ENCODE measurements around the gene CNTRL. TPM values are rescaled to one million over a fixed set of nuclear protein-coding genes. Genes with fewer than 3 reads are reported as not detected.

Gene CNTRL
- total RNA-seq, 1 experiment from 2014 or later = 11.2 TPM

DNA sequence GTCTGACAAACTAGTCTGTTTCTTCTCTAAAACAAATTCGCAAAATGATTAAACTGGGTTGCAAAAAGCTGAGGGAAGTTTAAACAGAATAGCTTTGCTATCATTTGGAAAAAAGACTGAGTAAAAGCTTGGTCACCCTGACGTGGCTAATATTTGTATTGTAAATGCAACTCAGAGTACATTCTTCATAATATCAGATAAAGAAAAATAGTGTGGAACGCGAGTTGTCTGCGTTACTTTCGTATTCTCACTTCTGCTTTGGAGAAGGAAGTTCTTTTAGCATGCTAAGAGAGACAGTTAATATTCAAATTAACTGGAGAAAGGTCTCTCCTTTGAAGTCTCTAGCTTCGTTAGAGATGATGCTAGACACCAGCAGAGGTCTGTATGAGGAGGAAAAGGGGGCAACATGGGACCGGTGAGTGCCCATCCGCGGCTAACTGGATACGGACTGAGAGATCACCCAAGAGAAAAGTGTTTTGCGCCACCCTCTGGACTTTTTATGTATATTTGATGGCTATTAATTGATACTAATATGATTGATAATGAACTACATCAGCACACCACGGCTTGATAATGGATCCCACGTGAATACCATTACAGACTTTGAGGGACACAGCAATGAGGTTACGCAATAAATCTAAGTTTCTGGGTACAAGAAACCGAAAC lies 2.9 kb upstream of the CNTRL start:
- no TSS peak for BruUV-seq (replicated peaks)

GRCh38 chr9:121073038-121073437 lies 1.7 kb upstream of the CNTRL start:
- DNase-seq = no peak
- intact Hi-C loops (cut with micrococcal nuclease; ENCODE audit: unreplicated experiment) = no loop called here
- Mint-ChIP-seq H3K4me1 (ENCODE audit: low read depth, unreplicated experiment) (peaks cover 24% of the 10 kb centered on the region), H3K27ac (ENCODE audit: unreplicated experiment) (no peak overlapping the region), H3K9me3 (ENCODE audit: low read depth, unreplicated experiment) (no peaks in the 10 kb centered on the region), H3K36me3 (ENCODE audit: insufficient read depth, unreplicated experiment) (peaks cover 19% of the 10 kb centered on the region), H3K27me3 (ENCODE audit: unreplicated experiment) (no peaks in the 10 kb centered on the region), H3K4me3 (ENCODE audit: low read depth, unreplicated experiment) (peak overlapping the region; percentile 88)
- BruUV-seq (replicated peaks) = no TSS peak
- CTCF ChIA-PET = interaction anchor here (0.7 to 0.9 kb wide), 4 partner anchors 23 to 188 kb away, joined by 3 to 10 read pairs (median 5); no protein-coding TSS in a partner anchor
- no peak for TF ChIP-seq CTCF (IDR thresholded peaks at IDR 0.05; ENCODE audit: unreplicated experiment)

More for the DNA sequence above, 2.9 kb upstream of the CNTRL start:
- H3K4me1 Mint-ChIP-seq (ENCODE audit: low read depth, unreplicated experiment) = peaks cover 24% of the 10 kb centered on the region
- peaks cover 19% of the 10 kb centered on the region for H3K36me3 Mint-ChIP-seq (ENCODE audit: insufficient read depth, unreplicated experiment)
- no peak overlapping the region for H3K27ac Mint-ChIP-seq (ENCODE audit: unreplicated experiment)
- DNase-seq = peak; percentile 24
- no peaks in the 10 kb centered on the region for H3K27me3 Mint-ChIP-seq (ENCODE audit: unreplicated experiment)
- peak; percentile 12 for TF ChIP-seq CTCF (IDR thresholded peaks at IDR 0.05; ENCODE audit: unreplicated experiment)
- peak overlapping the region; percentile 68 for H3K4me3 Mint-ChIP-seq (ENCODE audit: low read depth, unreplicated experiment)
- H3K9me3 Mint-ChIP-seq (ENCODE audit: low read depth, unreplicated experiment) = peaks cover 2% of the 10 kb centered on the region
- intact Hi-C loops (cut with micrococcal nuclease; ENCODE audit: unreplicated experiment) = no loop called here
- CTCF ChIA-PET = interaction anchor here (0.9 to 1.3 kb wide), 2 partner anchors 49 to 90 kb away, joined by 5 read pairs; no protein-coding TSS in a partner anchor

DNA sequence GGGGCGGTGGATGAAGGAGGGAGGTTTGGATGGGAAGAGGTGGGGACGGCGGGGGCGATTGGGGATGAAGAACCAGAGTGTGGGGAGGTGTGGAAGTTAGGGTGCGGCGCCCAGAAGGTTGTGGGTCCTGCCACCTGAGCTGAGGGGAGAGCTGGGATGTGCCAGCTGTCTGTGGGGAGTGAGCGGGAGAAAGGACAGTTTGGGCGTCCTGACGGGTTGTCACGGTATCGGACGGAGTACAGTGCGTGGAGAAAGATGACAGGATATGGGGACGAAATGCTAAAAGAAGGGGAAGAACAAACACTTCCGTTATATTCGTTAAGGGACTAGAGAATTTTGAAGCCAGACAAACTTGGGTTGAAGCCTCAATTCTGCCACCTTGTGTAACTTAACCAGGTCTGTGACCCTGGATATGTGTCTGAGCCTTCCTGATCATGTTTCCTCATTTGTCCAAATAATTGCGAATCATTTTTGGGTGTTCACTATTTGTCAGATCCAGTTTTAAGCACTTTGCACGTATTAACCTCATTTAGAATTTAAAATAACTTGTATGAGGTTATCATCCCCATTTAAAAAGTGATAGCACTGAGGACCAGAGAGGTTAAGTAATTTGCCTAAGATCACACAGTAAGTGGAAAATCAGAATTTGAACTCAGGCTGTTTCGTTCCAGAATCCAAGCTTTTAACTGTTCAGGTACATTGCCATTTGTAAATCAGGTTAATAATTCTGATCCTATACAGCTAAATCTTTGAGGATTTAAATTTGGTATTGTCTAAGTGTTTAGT lies 689 bp downstream of the CNTRL start:
- Mint-ChIP-seq H3K4me1 (ENCODE audit: low read depth, unreplicated experiment) (peaks cover 24% of the 10 kb centered on the region), H3K27me3 (ENCODE audit: unreplicated experiment) (no peaks in the 10 kb centered on the region), H3K36me3 (ENCODE audit: insufficient read depth, unreplicated experiment) (peaks cover 19% of the 10 kb centered on the region), H3K4me3 (ENCODE audit: low read depth, unreplicated experiment) (peak overlapping the region; percentile 88), H3K9me3 (ENCODE audit: low read depth, unreplicated experiment) (no peaks in the 10 kb centered on the region), H3K27ac (ENCODE audit: unreplicated experiment) (peak overlapping the region; percentile 68)
- no peak for TF ChIP-seq CTCF (IDR thresholded peaks at IDR 0.05; ENCODE audit: unreplicated experiment)
- no peak for DNase-seq
- BruUV-seq (replicated peaks) = TSS peak; percentile 59
- CTCF ChIA-PET = interaction anchor here (1.5 kb wide), 1 partner anchor 94 kb away, joined by 4 read pairs; no protein-coding TSS in a partner anchor
- intact Hi-C loops (cut with micrococcal nuclease; ENCODE audit: unreplicated experiment) = no loop called here

DNA sequence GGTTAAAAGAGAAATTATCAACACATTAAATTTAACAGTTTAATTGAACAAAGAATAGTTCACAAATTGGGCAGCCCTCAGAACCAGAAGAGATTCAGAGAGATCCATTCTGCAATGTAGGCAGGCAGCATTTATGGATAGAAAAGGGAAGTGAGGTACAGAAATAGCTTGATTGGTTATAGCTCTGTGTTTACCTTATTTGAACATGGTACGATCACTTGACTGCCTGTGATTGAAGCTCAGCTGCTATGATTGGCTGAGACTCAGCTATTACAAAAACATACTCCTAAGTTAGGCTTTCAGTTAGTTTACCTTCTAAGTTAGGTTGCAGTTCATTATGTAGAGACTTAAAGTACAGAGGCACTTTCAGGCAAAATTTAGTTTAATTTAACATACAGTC lies 7.3 kb downstream of the CNTRL start:
- H3K9me3 Mint-ChIP-seq (ENCODE audit: low read depth, unreplicated experiment) = no peaks in the 10 kb centered on the region
- H3K36me3 Mint-ChIP-seq (ENCODE audit: insufficient read depth, unreplicated experiment) = no peaks in the 10 kb centered on the region
- TF ChIP-seq CTCF (IDR thresholded peaks at IDR 0.05; ENCODE audit: unreplicated experiment) = no peak
- no peaks in the 10 kb centered on the region for H3K4me1 Mint-ChIP-seq (ENCODE audit: low read depth, unreplicated experiment)
- no peak overlapping the region for H3K27ac Mint-ChIP-seq (ENCODE audit: unreplicated experiment)
- no peak overlapping the region for H3K4me3 Mint-ChIP-seq (ENCODE audit: low read depth, unreplicated experiment)
- intact Hi-C loops (cut with micrococcal nuclease; ENCODE audit: unreplicated experiment) = no loop called here
- no peak for DNase-seq
- H3K27me3 Mint-ChIP-seq (ENCODE audit: unreplicated experiment) = no peaks in the 10 kb centered on the region
- CTCF ChIA-PET = no interaction called here
- no TSS peak for BruUV-seq (replicated peaks)

All from Calu3 (cell line).